HS-27A (cell line): ENCODE data around the gene TMEM237.
"Not testable (repeated sequence)": the region's sequence is repeated elsewhere in the genome, so short reads cannot be mapped to it uniquely, and the experiment has no call there.

Experiments used
- DNase-seq: peaks from one replicate; pipeline ENCODE4 v3.0.0-alpha.2; 2012; ENCODE audit warnings: low read depth, missing footprints

The TMEM237 gene

GRCh38 chr2:201643216-201643890 is at the start of gene TMEM237:
Gene TMEM237, minus strand, starts transcription at chr2:201643503. Its CDS starts 103 bp downstream, at chr2:201643400.
- no peak for DNase-seq

GRCh38 chr2:201685156-201685555 is 41.9 kb upstream of the TMEM237 start:
- DNase-seq, result no peak

- DNase-seq, result no peak
These were observed 37.4 kb upstream of the TMEM237 start for GRCh38 chr2:201680743-201681142.

GRCh38 chr2:201678401-201678800 is 35.1 kb upstream of the TMEM237 start:
- no peak for DNase-seq

GRCh38 chr2:201675454-201675853 is 32.2 kb upstream of the TMEM237 start:
- no peak for DNase-seq

- no peak for DNase-seq
These were observed 31.5 kb upstream of the TMEM237 start for GRCh38 chr2:201674794-201675193.

GRCh38 chr2:201674298-201674697 is 31.0 kb upstream of the TMEM237 start:
- no peak for DNase-seq

DNA sequence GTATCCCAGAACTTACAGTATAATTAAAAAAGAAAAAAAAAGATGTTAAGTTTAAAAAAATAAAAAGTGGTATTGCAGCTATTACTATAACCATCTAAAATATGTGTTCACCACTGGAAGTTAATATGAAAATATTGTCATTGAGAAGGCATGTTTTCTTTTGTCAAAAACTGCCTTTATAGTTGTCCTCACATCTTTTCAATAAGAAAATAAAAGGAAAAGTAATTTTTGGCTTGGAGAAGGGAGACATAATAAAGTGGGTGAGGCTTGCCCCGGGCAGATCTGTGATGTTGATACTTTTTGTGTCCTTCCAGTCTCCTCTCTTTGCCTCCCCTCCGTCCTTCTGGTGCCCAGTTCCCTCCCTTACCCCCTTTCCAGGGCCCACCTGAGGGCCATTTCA is 30.2 kb upstream of the TMEM237 start:
- no peak for DNase-seq

DNA sequence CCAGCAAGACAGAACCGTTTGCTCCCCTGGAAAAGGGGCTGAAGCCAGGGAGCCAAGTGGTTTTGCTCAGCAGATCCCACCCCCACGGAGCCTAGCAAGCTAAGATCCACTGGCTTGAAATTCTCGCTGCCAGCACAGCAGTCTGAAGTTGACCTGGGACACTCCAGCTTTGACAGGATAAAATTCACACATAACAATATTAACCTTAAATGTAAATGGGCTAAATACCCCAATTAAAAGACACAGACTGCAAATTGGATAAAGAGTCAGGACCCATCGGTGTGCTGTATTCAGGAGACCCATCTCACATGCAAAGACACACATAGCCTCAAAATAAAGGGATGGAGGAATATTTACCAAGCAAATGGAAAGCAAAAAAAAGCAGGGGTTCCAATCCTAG is 27.9 kb upstream of the TMEM237 start:
- DNase-seq, result not testable (repeated sequence)

- DNase-seq, result no peak
These were observed 26.6 kb upstream of the TMEM237 start for GRCh38 chr2:201669865-201670264.

DNA sequence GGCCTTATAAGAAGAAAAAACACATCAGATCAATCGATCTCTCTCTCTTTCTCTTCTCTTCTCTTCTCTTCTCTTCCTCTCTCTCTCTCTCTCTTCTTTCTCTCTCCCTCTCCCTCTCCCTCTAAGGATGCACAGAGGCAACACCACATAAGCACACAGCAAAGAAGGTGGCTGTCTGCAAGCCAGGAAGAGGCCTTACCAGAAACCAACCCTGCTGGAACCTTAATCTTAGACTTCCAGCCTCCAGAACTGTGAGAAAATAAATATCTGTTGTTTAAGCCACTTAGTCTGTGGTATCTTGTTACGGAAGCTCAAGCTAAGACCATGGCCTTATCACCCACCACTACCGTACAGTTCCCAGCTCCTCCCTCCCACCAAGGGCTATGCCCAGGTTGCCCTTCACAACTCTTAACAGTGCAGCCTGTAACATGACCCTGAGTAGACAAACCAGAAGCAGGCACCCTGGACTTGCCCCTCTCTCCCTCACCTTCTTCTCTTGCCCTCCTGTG is 25.2 kb upstream of the TMEM237 start:
- DNase-seq, result no peak

- no peak for DNase-seq
These were observed 21.0 kb upstream of the TMEM237 start for GRCh38 chr2:201664334-201664733.

GRCh38 chr2:201661366-201661765 is 18.1 kb upstream of the TMEM237 start:
- no peak for DNase-seq

- DNase-seq, result no peak
These were observed 17.1 kb upstream of the TMEM237 start for GRCh38 chr2:201660293-201660895.

GRCh38 chr2:201656740-201657139 is 13.4 kb upstream of the TMEM237 start:
- DNase-seq, result no peak

- no peak for DNase-seq
These were observed 12.8 kb upstream of the TMEM237 start for GRCh38 chr2:201656102-201656501.

GRCh38 chr2:201654616-201655384 is 11.5 kb upstream of the TMEM237 start:
- peak; percentile 36 for DNase-seq

DNA sequence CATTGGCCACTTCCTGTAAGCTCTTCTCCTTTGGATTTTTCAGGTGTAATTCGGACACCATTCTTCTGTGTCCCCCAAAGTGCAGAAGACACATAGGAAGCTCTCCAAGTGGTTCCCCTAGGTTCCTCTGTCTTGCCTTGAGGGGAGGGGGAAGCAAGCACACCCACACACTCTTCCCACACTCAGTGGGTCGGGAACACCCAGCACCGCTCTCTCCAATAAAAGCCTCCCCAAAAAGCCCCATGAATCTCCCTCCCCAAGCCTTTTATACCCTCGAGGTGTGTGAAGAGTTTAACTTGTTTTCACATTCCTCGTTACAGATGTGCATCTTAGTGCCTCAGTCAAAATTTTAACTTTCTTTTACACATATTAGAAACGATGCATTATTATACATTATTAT is 9.9 kb upstream of the TMEM237 start:
- no peak for DNase-seq

DNA sequence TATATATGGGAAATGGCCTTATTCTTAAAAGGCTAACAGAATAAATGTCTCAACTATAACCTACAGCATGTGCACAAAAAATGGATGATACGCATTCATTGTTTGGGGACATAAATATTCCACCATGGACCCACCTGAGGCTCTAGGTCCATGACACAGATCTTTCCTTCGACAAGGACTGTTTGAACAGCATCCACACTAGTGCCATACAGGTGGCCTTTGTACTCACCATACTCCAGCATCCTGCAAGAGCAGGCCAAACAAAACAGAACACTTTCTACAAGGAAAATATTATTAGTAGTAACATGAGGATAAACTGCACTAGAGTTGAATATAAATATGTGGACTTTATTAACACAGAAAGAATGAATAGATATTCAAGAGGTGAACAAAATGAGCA is 6.1 kb upstream of the TMEM237 start:
- DNase-seq, result no peak

- DNase-seq, result no peak
These were observed 4.1 kb upstream of the TMEM237 start for GRCh38 chr2:201647431-201647830.

GRCh38 chr2:201644001-201644400 is 698 bp upstream of the TMEM237 start:
- DNase-seq, result no peak

GRCh38 chr2:201642579-201643215 is 606 bp downstream of the TMEM237 start:
- DNase-seq, result peak; percentile 41
